Endothelial cell of umbilical vein (primary cell): Measurements from ENCODE around the gene PDLIM1. TPM values are rescaled to one million over a fixed set of nuclear protein-coding genes. Genes with fewer than 3 reads are reported as not detected.

Source experiments
- BruUV-seq: library from RNA; stranded (reverse); fragments of 400-500 nt; replicated peaks from 2 replicates; lab custom pipeline; 2021; lab: Mats Ljungman, UMichigan
- CTCF ChIA-PET: fragments of 300-600, 350-600 bp; sonication (Branson Sonifier 250); formaldehyde crosslinking; loops from one replicate; lab custom pipeline; 2021; ENCODE audit warnings: antibody characterized with exemption, inconsistent platforms; lab: Charles Lee
- POLR2A ChIA-PET: fragments of 300-600, 350-600 bp; sonication (Branson Sonifier 250); formaldehyde crosslinking; loops from one replicate; lab custom pipeline; 2021; ENCODE audit warnings: antibody characterized with exemption, inconsistent platforms; lab: Charles Lee
- DNase-seq: peaks from one replicate; pipeline ENCODE4 v3.0.0-alpha.2; 2011; ENCODE audit warnings: low read depth, low spot score
- FAIRE-seq: peaks from 2 replicates; lab custom pipeline; 2011; peaks lifted over from hg19 to GRCh38; lab: Jason Lieb, UNC
- H2AFZ ChIP-seq: 2 replicates; pipeline ENCODE4 v1.6.0; 2012; ENCODE audit warnings: low read depth, low read length, control low read depth, inconsistent platforms
- H3K27ac ChIP-seq: 2 replicates; pipeline ENCODE4 v1.5.1; 2011; ENCODE audit warnings: low read depth, mild to moderate bottlenecking, control low read depth, low read length, moderate library complexity; ENCODE audit not compliant: insufficient read depth
- H3K27me3 ChIP-seq, 2 experiments: 2 replicates each; pipeline versions ENCODE4 v1.6.0 to v1.6.1; 2011; ENCODE audit warnings: low read length in 2 of 2, mixed read lengths in 1 of 2; ENCODE audit not compliant: control insufficient read depth in 2 of 2, insufficient read depth in 2 of 2
- H3K36me3 ChIP-seq, 2 experiments: 2 replicates in 1 of 2; 3 replicates in 1 of 2; pipeline ENCODE4 v1.5.1; 2011; ENCODE audit warnings: low read length in 2 of 2, mild to moderate bottlenecking in 1 of 2, moderate library complexity in 1 of 2; ENCODE audit not compliant: control insufficient read depth in 2 of 2, insufficient read depth in 2 of 2; ENCODE audit errors: extremely low read depth in 1 of 2
- H3K4me1 ChIP-seq: 3 replicates; pipeline ENCODE4 v1.5.1; 2011; ENCODE audit warnings: mild to moderate bottlenecking, low read length; ENCODE audit not compliant: control insufficient read depth, insufficient read depth; ENCODE audit errors: extremely low read depth
- H3K4me2 ChIP-seq: 2 replicates; pipeline ENCODE4 v1.6.1; 2011; ENCODE audit warnings: low read length, control low read depth, mixed read lengths; ENCODE audit not compliant: insufficient read depth
- H3K4me3 ChIP-seq, 3 experiments: fragments of 200-600 bp in 1 of 3; sonication (generic), shearing (Covaris generic) in 1 of 3; replicated peaks in 1 of 3; 2 replicates each; pipeline ENCODE4 v1.5.1; 2011 to 2016; ENCODE audit warnings: control low read depth in 3 of 3, low read length in 3 of 3, mild to moderate bottlenecking in 2 of 3, inconsistent platforms in 1 of 3, low read depth in 1 of 3, moderate library complexity in 1 of 3; ENCODE audit not compliant: insufficient read depth in 1 of 3
- H3K79me2 ChIP-seq: 2 replicates; pipeline ENCODE4 v1.6.0; 2012; ENCODE audit warnings: low read length, inconsistent platforms; ENCODE audit not compliant: control insufficient read depth, insufficient read depth
- H3K9ac ChIP-seq: replicated peaks from 2 replicates; pipeline ENCODE3; 2011; ENCODE audit warnings: low read length, control low read depth; ENCODE audit not compliant: insufficient read depth; ENCODE audit errors: extremely low read depth
- H3K9me1 ChIP-seq: replicated peaks from 3 replicates; pipeline ENCODE4 v1.6.0; 2011; ENCODE audit warnings: mild to moderate bottlenecking, low read length; ENCODE audit not compliant: control insufficient read depth, insufficient read depth; ENCODE audit errors: extremely low read depth
- H3K9me3 ChIP-seq: replicated peaks from 2 replicates; pipeline ENCODE4 v1.5.1; 2012; ENCODE audit warnings: low read length, inconsistent platforms; ENCODE audit not compliant: control insufficient read depth, insufficient read depth
- H4K20me1 ChIP-seq: replicated peaks from 2 replicates; pipeline ENCODE3; 2011; ENCODE audit warnings: mild to moderate bottlenecking, low read length; ENCODE audit not compliant: control insufficient read depth, insufficient read depth; ENCODE audit errors: extremely low read depth
- EZH2 ChIP-seq: IDR thresholded peaks from 2 replicates; pipeline ENCODE4 v1.6.1; 2012; ENCODE audit warnings: borderline replicate concordance, low read depth, mild to moderate bottlenecking, moderate library complexity, low read length, inconsistent platforms; ENCODE audit not compliant: severe bottlenecking
- FOS ChIP-seq: IDR thresholded peaks from 2 replicates; pipeline ENCODE4 v1.6.1; 2011; ENCODE audit warnings: mild to moderate bottlenecking, low read length, moderate library complexity, borderline replicate concordance; ENCODE audit not compliant: insufficient read depth
- GATA2 ChIP-seq: IDR thresholded peaks from 2 replicates; pipeline ENCODE4 v1.7.0; 2011; ENCODE audit warnings: low read depth, mild to moderate bottlenecking, moderate library complexity, mixed read lengths, low read length; ENCODE audit not compliant: insufficient read length, insufficient read depth
- JUN ChIP-seq: IDR thresholded peaks from 2 replicates; pipeline ENCODE4 v1.6.1; 2011; ENCODE audit warnings: borderline replicate concordance, low read depth; ENCODE audit not compliant: insufficient read length, insufficient read depth
- MYC ChIP-seq: IDR thresholded peaks from one replicate; pipeline ENCODE4 v1.6.1; 2011; ENCODE audit warnings: mild to moderate bottlenecking, low read depth, low read length
- POLR2A ChIP-seq: IDR thresholded peaks from 2 replicates; pipeline ENCODE4 v1.6.1; 2012; ENCODE audit warnings: low read depth, mild to moderate bottlenecking, control low read depth, low read length
- POLR2AphosphoS5 ChIP-seq: IDR thresholded peaks from 2 replicates; pipeline ENCODE4 v1.6.1; 2012; ENCODE audit warnings: low read depth, mild to moderate bottlenecking, control low read depth, low read length, moderate library complexity; ENCODE audit not compliant: insufficient read depth
- dilution Hi-C: fragments of 300-500 bp; cut with MboI; formaldehyde crosslinking; loops from one replicate; pipeline ENCODE4 v1.15.0; 2019; ENCODE audit warnings: low sequenced_read_pairs; ENCODE audit not compliant: extremely low pct_ligation_motif_present
- intact Hi-C: fragments of 100-400 bp; cut with micrococcal nuclease; formaldehyde crosslinking; loops from one replicate; pipeline ENCODE4 v1.10.0; 2022
- polyA plus RNA-seq, 4 experiments: library from polyadenylated mRNA; depleted of rRNA in 3 of 4; stranded (reverse) in 3 of 4; unstranded in 1 of 4; fragments of >200 nt; gene quantifications; 2 replicates each; pipeline versions ENCODE4 v1.2.1 to v1.2.3, GENCODE V29; 2011 to 2012; ENCODE audit warnings: missing spikeins in 1 of 4
- total RNA-seq: library from RNA; stranded (reverse); gene quantifications from 2 replicates; pipeline ENCODE4 v1.2.3, GENCODE V29; 2021
- TF ChIP-seq, protein P1 (sequence below): IDR thresholded peaks from 2 replicates; pipeline ENCODE4 v1.6.1; 2011; ENCODE audit not compliant: insufficient read depth, insufficient read length
- TF ChIP-seq, protein P2 (sequence below), 2 donors: IDR thresholded peaks; 1 replicate in 1 of 2; 2 replicates in 1 of 2; pipeline ENCODE4 v1.5.1; 2011; ENCODE audit warnings: low read length in 2 of 2, mild to moderate bottlenecking in 2 of 2, moderate library complexity in 2 of 2, control low read depth in 1 of 2, inconsistent platforms in 1 of 2, low read depth in 1 of 2; ENCODE audit not compliant: insufficient read depth in 1 of 2; ENCODE audit errors: extremely low read depth in 1 of 2

PDLIM1 gene
- total and polyA plus RNA-seq, 2 donors (not counting 3 experiments of a cell fraction or from before 2014, with no cell fraction given), result 91.1 to 122 TPM

DNA sequence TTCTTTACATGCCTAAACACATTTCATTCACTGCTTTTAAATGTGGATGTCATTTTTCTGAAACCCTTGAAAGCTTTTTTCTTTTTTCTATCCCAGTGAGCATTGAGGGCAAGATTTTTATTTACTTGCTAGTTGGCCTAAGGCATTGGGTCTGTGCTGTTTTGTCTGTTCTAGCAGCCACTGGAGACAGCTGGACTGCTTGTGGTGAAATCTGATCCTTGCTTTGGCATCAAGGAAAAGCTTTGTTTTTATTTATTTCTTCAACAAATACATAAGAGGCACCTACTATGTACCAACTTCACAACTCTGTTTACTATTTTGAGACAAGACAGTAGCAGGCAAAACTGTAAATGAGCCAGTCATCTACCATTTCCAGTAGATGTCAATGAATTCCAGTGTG is 28.4 kb upstream of the PDLIM1 start:
- no TSS peak for BruUV-seq
- intact Hi-C loops, result no loop called here
- ChIA-PET POLR2A (no interaction called here), CTCF (interaction anchor here (0.8 to 0.9 kb wide), 2 partner anchors 12 to 24 kb away, joined by 3 read pairs; no protein-coding TSS in a partner anchor)
- TF ChIP-seq JUN, result no peak
- no peak for TF ChIP-seq MYC
- TF ChIP-seq EZH2, result no peak
- TF ChIP-seq GATA2, result no peak
- no peak for TF ChIP-seq POLR2AphosphoS5
- TF ChIP-seq, protein P1, sequence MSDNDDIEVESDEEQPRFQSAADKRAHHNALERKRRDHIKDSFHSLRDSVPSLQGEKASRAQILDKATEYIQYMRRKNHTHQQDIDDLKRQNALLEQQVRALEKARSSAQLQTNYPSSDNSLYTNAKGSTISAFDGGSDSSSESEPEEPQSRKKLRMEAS, result no peak
- TF ChIP-seq, protein P2, sequence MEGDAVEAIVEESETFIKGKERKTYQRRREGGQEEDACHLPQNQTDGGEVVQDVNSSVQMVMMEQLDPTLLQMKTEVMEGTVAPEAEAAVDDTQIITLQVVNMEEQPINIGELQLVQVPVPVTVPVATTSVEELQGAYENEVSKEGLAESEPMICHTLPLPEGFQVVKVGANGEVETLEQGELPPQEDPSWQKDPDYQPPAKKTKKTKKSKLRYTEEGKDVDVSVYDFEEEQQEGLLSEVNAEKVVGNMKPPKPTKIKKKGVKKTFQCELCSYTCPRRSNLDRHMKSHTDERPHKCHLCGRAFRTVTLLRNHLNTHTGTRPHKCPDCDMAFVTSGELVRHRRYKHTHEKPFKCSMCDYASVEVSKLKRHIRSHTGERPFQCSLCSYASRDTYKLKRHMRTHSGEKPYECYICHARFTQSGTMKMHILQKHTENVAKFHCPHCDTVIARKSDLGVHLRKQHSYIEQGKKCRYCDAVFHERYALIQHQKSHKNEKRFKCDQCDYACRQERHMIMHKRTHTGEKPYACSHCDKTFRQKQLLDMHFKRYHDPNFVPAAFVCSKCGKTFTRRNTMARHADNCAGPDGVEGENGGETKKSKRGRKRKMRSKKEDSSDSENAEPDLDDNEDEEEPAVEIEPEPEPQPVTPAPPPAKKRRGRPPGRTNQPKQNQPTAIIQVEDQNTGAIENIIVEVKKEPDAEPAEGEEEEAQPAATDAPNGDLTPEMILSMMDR (IDR thresholded peaks at IDR 0.05; ENCODE audit: extremely low read depth in 1 of 2, insufficient read depth in 1 of 2, low read depth in 1 of 2, low read length in 2 of 2), result no peak
- no peak for TF ChIP-seq POLR2A
- no peak for TF ChIP-seq FOS
- Histone ChIP-seq H3K79me2 (no peaks in the 10 kb centered on the region), H3K9me3 (no peaks in the 10 kb centered on the region), H3K4me3 (no peak overlapping the region), H3K36me3 (no peaks in the 10 kb centered on the region), H3K4me2 (no peak overlapping the region), H3K27me3 (no peaks in the 10 kb centered on the region), H4K20me1 (no peaks in the 10 kb centered on the region), H2AFZ (no peak overlapping the region), H3K4me1 (no peaks in the 10 kb centered on the region), H3K27ac (no peak overlapping the region), H3K9ac (no peak overlapping the region), H3K9me1 (no peaks in the 10 kb centered on the region)
- DNase-seq (no peak), FAIRE-seq (no peak)
- dilution Hi-C loops, result no loop called here
